A549 treated with AZD9567 at 1 μM for 4 hours (cell line): ENCODE measurements around the gene BOLA3. TPM values are rescaled to one million over a fixed set of nuclear protein-coding genes. Genes with fewer than 3 reads are reported as not detected.

Experiments used
- total RNA-seq: library from RNA; stranded (reverse); fragments of 200-300 nt; extraction: Qiagen RNA extraction; gene quantifications from 5 replicates; pipeline ENCODE4 v1.2.3, GENCODE V29; 2022; ENCODE audit not compliant: insufficient read depth

BOLA3 gene, protein sequence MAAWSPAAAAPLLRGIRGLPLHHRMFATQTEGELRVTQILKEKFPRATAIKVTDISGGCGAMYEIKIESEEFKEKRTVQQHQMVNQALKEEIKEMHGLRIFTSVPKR
- 125 to 169 TPM (median 135 TPM) in 5 replicates for total RNA-seq

DNA sequence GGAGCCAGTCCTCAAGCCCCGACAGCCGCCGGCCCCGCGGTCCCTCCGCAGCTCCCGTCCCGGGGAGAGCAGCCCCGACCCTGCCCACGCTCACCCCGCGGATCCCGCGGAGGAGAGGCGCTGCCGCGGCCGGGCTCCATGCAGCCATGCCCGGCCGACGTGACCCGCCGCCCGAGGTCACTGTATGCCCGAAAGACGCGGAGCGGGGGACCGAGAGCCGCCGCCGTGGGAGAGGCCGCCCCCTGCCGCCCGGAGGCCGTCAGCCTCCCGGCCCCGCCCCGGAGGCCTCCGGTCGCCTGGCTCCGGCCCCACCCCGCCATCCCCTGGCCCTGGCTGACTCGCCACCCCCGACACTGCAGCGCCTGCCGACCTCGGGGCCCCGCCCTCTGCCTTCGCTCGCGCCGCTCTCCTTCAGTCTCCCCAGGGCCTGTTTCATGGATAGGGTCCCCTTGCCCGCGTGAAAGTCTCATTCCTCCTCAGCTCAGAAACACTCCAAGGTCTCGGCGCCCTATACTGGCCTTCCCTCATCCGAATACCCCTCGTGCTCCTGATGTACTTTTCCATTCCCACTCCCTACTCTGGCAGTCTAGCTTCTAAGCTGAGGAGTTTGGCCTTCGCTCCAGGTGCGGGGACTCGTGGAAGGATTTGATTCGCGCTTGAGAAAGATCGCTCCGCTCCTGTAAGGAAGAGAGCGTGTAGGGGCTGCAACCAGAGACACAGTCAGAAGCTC is at the start of gene BOLA3:
BOLA3 (minus strand) TSS at position 186 of the 730 bp plus-strand sequence; CDS start at position 148, 38 bp downstream.

DNA sequence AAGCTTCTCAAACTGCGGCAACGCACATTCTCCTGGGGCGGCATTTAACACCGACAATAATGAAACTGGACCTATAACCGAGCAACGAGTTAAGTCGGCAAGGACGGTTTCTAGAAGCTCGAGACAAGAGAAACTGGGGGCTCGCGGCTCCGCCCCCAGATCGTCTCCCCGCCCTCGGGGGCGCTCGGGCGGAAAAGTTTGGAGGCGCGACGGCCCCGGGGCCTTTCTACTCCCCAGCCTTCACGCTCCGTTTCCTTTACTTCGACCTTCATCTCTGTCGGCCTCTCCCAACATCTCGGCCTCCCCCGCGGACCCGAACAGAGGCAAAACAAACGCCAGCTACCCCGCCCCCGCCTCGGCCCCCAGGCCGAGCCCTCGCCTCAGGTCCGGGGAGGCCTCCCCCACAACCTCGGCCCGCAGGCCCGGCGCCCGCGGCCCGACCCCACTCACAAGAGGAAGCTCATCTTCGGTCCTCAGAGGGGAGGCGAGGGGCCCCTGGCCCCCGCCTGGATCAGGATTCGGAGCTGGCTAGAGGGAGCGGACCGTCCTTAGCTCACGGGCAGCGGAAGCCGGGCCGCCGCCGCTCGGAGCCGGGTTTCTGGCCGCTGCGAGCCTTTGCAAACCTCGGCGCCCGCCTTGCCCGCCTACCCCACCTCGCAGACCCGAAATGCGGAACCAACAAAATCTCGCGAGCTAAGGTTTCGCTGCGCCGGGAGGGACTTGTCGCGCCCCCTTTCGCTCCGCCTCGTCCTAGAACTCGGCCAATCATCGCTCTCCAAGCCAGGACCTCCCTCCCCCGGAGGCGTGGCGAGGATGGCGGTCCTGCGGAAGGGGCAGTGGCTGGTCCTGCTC is 30.7 kb upstream of the BOLA3 start, which contains the start of gene MOB1A:
MOB1A (minus strand) TSS at position 669 of the 852 bp plus-strand sequence; CDS start at position 464, 205 bp downstream.

Other genes with a start within 250 kb of the BOLA3 start
- gene DGUOK, start 221.0 kb downstream of the BOLA3 start, total RNA-seq: 146 to 164 TPM (median 155 TPM) in 5 replicates
- 6.6 to 8.1 TPM (median 7.3 TPM) in 5 replicates for gene TET3, start 163.0 kb downstream of the BOLA3 start, total RNA-seq
- 81.1 to 112 TPM (median 89.5 TPM) in 5 replicates for gene MOB1A, start 31.0 kb upstream of the BOLA3 start, total RNA-seq
- gene MTHFD2, start 50.7 kb upstream of the BOLA3 start, total RNA-seq: 168 to 230 TPM (median 177 TPM) in 5 replicates
- gene SLC4A5, start 195.5 kb upstream of the BOLA3 start, total RNA-seq: 0.23 to 0.55 TPM (median 0.51 TPM) in 4 of 5 replicates, not detected in the other
- gene DCTN1, start 232.4 kb upstream of the BOLA3 start, total RNA-seq: 108 to 152 TPM (median 145 TPM) in 5 replicates